ENCODE results near the gene SARS2. TPM values are rescaled to one million over a fixed set of nuclear protein-coding genes. Genes with fewer than 3 reads are reported as not detected.

SARS2 gene
- total RNA-seq, 1 donor from 2014 or later: 45.8 TPM

DNA sequence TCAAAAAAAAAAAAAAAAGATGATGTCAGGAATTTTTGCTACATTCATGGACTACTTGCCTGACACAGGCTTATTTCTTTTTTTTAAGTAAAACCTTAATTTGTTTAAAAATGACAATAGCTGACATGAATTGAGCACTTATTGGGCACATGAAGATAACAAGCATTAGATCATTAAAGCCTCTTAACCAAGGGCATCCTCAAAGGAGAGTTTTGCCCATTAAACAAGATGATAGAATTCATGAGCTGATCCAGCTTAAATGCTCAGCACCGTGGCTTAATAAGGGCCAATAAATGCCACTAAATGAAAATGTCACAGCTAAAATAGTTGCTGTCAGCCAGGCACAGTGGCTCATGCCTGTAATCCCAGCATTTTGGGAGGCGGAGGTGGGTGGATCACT, 25.7 kb upstream of the SARS2 start:
- peaks cover 4% of the 10 kb centered on the region for H3K27me3 Mint-ChIP-seq (ENCODE audit: insufficient read depth, low read depth)
- H3K4me1 ChIP-seq: no peaks in the 10 kb centered on the region

DNA sequence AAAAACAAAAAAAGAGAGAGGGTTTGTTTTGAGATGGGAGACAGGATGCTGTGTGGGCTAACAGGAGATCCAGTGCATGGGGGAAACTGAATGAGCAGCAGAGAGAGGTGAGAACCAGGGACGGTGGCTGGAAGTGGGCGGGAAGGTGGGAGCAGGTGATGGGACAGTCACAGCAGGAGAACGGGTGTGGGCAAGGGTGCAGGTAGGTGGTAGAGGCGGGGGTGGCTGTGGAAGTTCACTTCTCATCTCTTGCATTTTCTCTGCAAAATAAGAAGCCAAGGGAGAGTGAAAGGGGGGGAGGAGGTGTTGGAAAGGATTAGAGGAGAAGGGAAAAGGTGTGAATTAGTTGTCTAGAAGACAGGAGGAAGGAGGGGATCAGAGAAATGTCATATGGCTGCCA, 23.1 kb upstream of the SARS2 start:
- Histone ChIP-seq H3K79me2 (ENCODE audit: low read depth) (no peaks in the 10 kb centered on the region), H3K27me3 (peaks cover 8% of the 10 kb centered on the region), H3K4me1 (no peaks in the 10 kb centered on the region), H3K36me3 (no peaks in the 10 kb centered on the region), H3K27ac (no peak overlapping the region), H2AFZ (replicated peaks) (no peak overlapping the region), H3K9ac (no peak overlapping the region), H4K20me1 (ENCODE audit: low read depth) (peaks cover 4% of the 10 kb centered on the region), H3K4me3 (no peak overlapping the region), H3K9me3 (ENCODE audit: low read depth) (no peaks in the 10 kb centered on the region), H3K4me2 (no peak overlapping the region), H3F3A (ENCODE audit: low read depth) (peaks cover 5% of the 10 kb centered on the region)
- Mint-ChIP-seq H3K4me3 (no peak overlapping the region), H3K36me3 (peaks cover 3% of the 10 kb centered on the region), H3K27me3 (ENCODE audit: insufficient read depth, low read depth) (peaks cover 7% of the 10 kb centered on the region), H3K27ac (peak overlapping the region; percentile 53), H3K9me3 (no peaks in the 10 kb centered on the region), H3K4me1 (peaks cover 7% of the 10 kb centered on the region)
- DNase-seq (ENCODE audit: low spot score): no peak
- no peak for TF ChIP-seq EZH2phosphoT487 (IDR thresholded peaks at IDR 0.05)
- TF ChIP-seq, protein P1, sequence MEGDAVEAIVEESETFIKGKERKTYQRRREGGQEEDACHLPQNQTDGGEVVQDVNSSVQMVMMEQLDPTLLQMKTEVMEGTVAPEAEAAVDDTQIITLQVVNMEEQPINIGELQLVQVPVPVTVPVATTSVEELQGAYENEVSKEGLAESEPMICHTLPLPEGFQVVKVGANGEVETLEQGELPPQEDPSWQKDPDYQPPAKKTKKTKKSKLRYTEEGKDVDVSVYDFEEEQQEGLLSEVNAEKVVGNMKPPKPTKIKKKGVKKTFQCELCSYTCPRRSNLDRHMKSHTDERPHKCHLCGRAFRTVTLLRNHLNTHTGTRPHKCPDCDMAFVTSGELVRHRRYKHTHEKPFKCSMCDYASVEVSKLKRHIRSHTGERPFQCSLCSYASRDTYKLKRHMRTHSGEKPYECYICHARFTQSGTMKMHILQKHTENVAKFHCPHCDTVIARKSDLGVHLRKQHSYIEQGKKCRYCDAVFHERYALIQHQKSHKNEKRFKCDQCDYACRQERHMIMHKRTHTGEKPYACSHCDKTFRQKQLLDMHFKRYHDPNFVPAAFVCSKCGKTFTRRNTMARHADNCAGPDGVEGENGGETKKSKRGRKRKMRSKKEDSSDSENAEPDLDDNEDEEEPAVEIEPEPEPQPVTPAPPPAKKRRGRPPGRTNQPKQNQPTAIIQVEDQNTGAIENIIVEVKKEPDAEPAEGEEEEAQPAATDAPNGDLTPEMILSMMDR (IDR thresholded peaks at IDR 0.05): no peak
- no peak for TF ChIP-seq EZH2 (IDR thresholded peaks at IDR 0.05)

More for the DNA sequence above, 25.7 kb upstream of the SARS2 start:
- TF ChIP-seq EZH2phosphoT487 (IDR thresholded peaks at IDR 0.05) (no peak), EZH2 (IDR thresholded peaks at IDR 0.05) (no peak)
- TF ChIP-seq, protein P1 (IDR thresholded peaks at IDR 0.05): no peak
- H3K27ac Mint-ChIP-seq: no peak overlapping the region
- H3K36me3 Mint-ChIP-seq: peaks cover 1% of the 10 kb centered on the region
- Histone ChIP-seq H3K27ac (no peak overlapping the region), H3F3A (ENCODE audit: low read depth) (no peaks in the 10 kb centered on the region), H3K27me3 (no peaks in the 10 kb centered on the region), H3K9ac (no peak overlapping the region), H3K36me3 (no peaks in the 10 kb centered on the region), H4K20me1 (ENCODE audit: low read depth) (peaks cover 4% of the 10 kb centered on the region), H3K79me2 (ENCODE audit: low read depth) (no peaks in the 10 kb centered on the region), H3K4me3 (no peak overlapping the region), H3K4me2 (no peak overlapping the region), H2AFZ (replicated peaks) (no peak overlapping the region), H3K9me3 (ENCODE audit: low read depth) (no peaks in the 10 kb centered on the region)
- peaks cover 3% of the 10 kb centered on the region for H3K4me1 Mint-ChIP-seq
- no peak overlapping the region for H3K4me3 Mint-ChIP-seq
- no peak for DNase-seq (ENCODE audit: low spot score)
- H3K9me3 Mint-ChIP-seq: no peaks in the 10 kb centered on the region

DNA sequence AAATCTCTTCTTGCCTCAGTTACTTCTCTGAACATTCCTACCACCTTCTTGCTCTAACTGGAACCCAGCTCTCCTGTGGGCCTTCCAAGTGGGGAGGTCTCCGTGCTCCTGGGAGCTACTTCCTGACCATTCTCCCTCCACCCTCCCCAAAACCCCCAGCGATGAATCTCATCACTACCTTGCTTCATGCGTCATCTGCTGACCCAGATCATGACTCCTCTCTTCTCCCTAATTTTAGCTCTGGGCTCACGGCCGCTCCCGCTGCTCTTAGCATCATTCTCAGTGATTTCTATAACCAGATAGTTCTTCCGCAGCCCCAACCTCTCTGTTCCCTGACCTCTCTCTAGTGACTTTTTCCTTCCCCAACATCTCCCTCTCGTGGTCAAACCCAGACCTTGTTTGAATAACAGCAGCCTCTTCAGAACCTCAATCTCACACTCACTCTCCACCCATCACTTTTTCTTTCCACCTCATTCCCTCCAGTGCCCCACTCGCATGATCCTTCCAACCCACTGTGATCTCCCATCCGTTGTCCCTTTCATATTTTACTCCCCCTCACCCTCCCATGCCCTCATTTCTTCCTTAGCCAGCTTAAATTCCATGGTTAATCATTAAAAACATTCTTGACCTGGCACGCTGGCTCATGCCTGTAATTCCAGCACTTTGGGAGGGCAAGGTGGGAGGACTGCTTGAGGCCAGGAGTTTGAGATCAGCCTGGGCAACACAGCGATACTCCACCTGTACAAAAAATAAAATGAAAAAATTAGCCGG, 22.0 kb upstream of the SARS2 start:
- no peak overlapping the region for H3K27ac Mint-ChIP-seq
- Histone ChIP-seq H2AFZ (replicated peaks) (no peak overlapping the region), H3K9me3 (ENCODE audit: low read depth) (no peaks in the 10 kb centered on the region), H3K4me2 (no peak overlapping the region), H3K4me1 (no peaks in the 10 kb centered on the region), H3K27me3 (peaks cover 8% of the 10 kb centered on the region), H4K20me1 (ENCODE audit: low read depth) (peaks cover 4% of the 10 kb centered on the region), H3K9ac (no peak overlapping the region), H3K27ac (no peak overlapping the region), H3F3A (ENCODE audit: low read depth) (peaks cover 5% of the 10 kb centered on the region), H3K4me3 (no peak overlapping the region), H3K36me3 (no peaks in the 10 kb centered on the region), H3K79me2 (ENCODE audit: low read depth) (no peaks in the 10 kb centered on the region)
- H3K4me1 Mint-ChIP-seq: peaks cover 8% of the 10 kb centered on the region
- peaks cover 2% of the 10 kb centered on the region for H3K36me3 Mint-ChIP-seq
- H3K27me3 Mint-ChIP-seq (ENCODE audit: insufficient read depth, low read depth): peaks cover 8% of the 10 kb centered on the region
- no peak overlapping the region for H3K4me3 Mint-ChIP-seq
- TF ChIP-seq EZH2 (IDR thresholded peaks at IDR 0.05): no peak
- TF ChIP-seq, protein P1 (IDR thresholded peaks at IDR 0.05): peak; percentile 56
- peak; percentile 54 for DNase-seq (ENCODE audit: low spot score)
- no peaks in the 10 kb centered on the region for H3K9me3 Mint-ChIP-seq
